OCI-LY7 (cell line): ENCODE data around the gene CCL1. TPM values are rescaled to one million over a fixed set of nuclear protein-coding genes. Genes with fewer than 3 reads are reported as not detected.

Experiments
- BruUV-seq: library from RNA; stranded (reverse); fragments of 400-500 nt; replicated peaks from 2 replicates; lab custom pipeline; 2021; lab: Mats Ljungman, UMichigan
- CTCF ChIA-PET: fragments of 300-600 bp; sonication (Branson Sonifier 250); formaldehyde crosslinking; loops from one replicate; lab custom pipeline; 2022; ENCODE audit warnings: antibody characterized with exemption; ENCODE audit not compliant: unreplicated experiment; lab: Charles Lee
- POLR2A ChIA-PET: fragments of 300-600 bp; sonication (Branson Sonifier 250); formaldehyde crosslinking; loops from one replicate; lab custom pipeline; 2022; ENCODE audit warnings: antibody characterized with exemption; lab: Charles Lee
- DNase-seq: peaks from one replicate; pipeline ENCODE4 v3.0.0-alpha.2; 2015; ENCODE audit warnings: low spot score
- H2AFZ ChIP-seq: fragments of 200-600 bp; sonication (generic), shearing (Covaris generic); 2 replicates; pipeline ENCODE4 v1.6.1; 2014; ENCODE audit warnings: mild to moderate bottlenecking, antibody characterized with exemption, low read length, moderate library complexity
- H3K27ac ChIP-seq: fragments of 200-600 bp; sonication (generic); 2 replicates; pipeline ENCODE4 v1.5.1; 2014; ENCODE audit warnings: mixed run types, low read depth, mild to moderate bottlenecking, moderate library complexity, low read length, inconsistent platforms; ENCODE audit not compliant: poor library complexity, severe bottlenecking
- H3K36me3 ChIP-seq: fragments of 200-600 bp; sonication (generic); 2 replicates; pipeline ENCODE4 v1.6.1; 2014; ENCODE audit warnings: mild to moderate bottlenecking, antibody characterized with exemption, low read length, moderate library complexity, mixed read lengths; ENCODE audit not compliant: insufficient read depth
- H3K4me1 ChIP-seq: fragments of 200-600 bp; sonication (generic); 2 replicates; pipeline ENCODE4 v1.5.1; 2014; ENCODE audit warnings: mild to moderate bottlenecking, low read length; ENCODE audit not compliant: insufficient read depth, poor library complexity, severe bottlenecking
- H3K4me2 ChIP-seq: fragments of 200-600 bp; sonication (generic); 2 replicates; pipeline ENCODE4 v1.6.1; 2014; ENCODE audit warnings: mild to moderate bottlenecking, low read length
- H3K4me3 ChIP-seq: fragments of 200-600 bp; sonication (generic); 2 replicates; pipeline ENCODE4 v1.5.1; 2014; ENCODE audit warnings: mild to moderate bottlenecking, low read depth, low read length; ENCODE audit not compliant: poor library complexity, severe bottlenecking
- H3K79me2 ChIP-seq: fragments of 200-600 bp; sonication (generic); 2 replicates; pipeline ENCODE4 v1.6.1; 2016; ENCODE audit warnings: low read depth, mild to moderate bottlenecking, low read length, moderate library complexity, mixed read lengths; ENCODE audit not compliant: insufficient read depth
- H3K9me2 ChIP-seq: fragments of 200-600 bp; sonication (generic); 2 replicates; pipeline ENCODE4 v1.6.1; 2016; ENCODE audit warnings: mild to moderate bottlenecking, low read length, mixed read lengths; ENCODE audit not compliant: insufficient read depth
- H3K9me3 ChIP-seq: fragments of 200-600 bp; sonication (generic); 2 replicates; pipeline ENCODE4 v1.6.1; 2014; ENCODE audit warnings: mild to moderate bottlenecking, mixed run types, low read length, mixed read lengths
- H4K20me1 ChIP-seq: fragments of 200-600 bp; sonication (generic); 2 replicates; pipeline ENCODE4 v1.6.1; 2014; ENCODE audit warnings: mild to moderate bottlenecking, antibody characterized with exemption, low read length, moderate library complexity, mixed read lengths; ENCODE audit not compliant: insufficient read depth
- CTCF ChIP-seq: fragments of 200-600 bp; sonication (generic); conservative IDR thresholded peaks from 2 replicates; pipeline ENCODE4 v1.5.1; 2014; ENCODE audit warnings: mild to moderate bottlenecking, antibody characterized with exemption, low read length, moderate library complexity, mixed read lengths
- EZH2phosphoT487 ChIP-seq: fragments of 200-600 bp; sonication (generic); IDR thresholded peaks from 2 replicates; pipeline ENCODE4 v1.6.1; 2018; ENCODE audit warnings: low read depth, borderline replicate concordance, mild to moderate bottlenecking, mixed run types, antibody characterized with exemption, low read length, moderate library complexity, mixed read lengths
- intact Hi-C: fragments of 100-400 bp; cut with micrococcal nuclease; formaldehyde crosslinking; loops from one replicate; pipeline ENCODE4 v1.10.0; 2022; ENCODE audit not compliant: unreplicated experiment
- total RNA-seq, 2 experiments: library from RNA; depleted of rRNA in 1 of 2; stranded (reverse); fragments of >200 nt in 1 of 2; shearing (Covaris generic) in 1 of 2; gene quantifications; 2 replicates each; pipeline ENCODE4 v1.2.3, GENCODE V29; 2014 to 2022

Gene CCL1
- total RNA-seq, 2 experiments from 2014 or later: not detected

GRCh38 chr17:34383216-34383615 lies 20.2 kb upstream of the CCL1 start:
- Histone ChIP-seq H3K4me3 (peak overlapping the region; percentile 25), H2AFZ (peak overlapping the region; percentile 77; the same call in 1 of the 2 replicates), H3K36me3 (no peaks in the 10 kb centered on the region), H3K9me2 (no peaks in the 10 kb centered on the region), H3K79me2 (no peaks in the 10 kb centered on the region), H3K4me1 (peaks cover 67% of the 10 kb centered on the region), H4K20me1 (no peaks in the 10 kb centered on the region), H3K9me3 (no peaks in the 10 kb centered on the region), H3K4me2 (peak overlapping the region; percentile 61), H3K27ac (peak overlapping the region; percentile 51)
- TF ChIP-seq CTCF (no peak), EZH2phosphoT487 (no peak)
- DNase-seq: no peak
- POLR2A ChIA-PET: interaction anchor here (2.8 to 3.2 kb wide), 2 partner anchors 10 to 11 kb away, joined by 9 to 16 read pairs; no protein-coding TSS in a partner anchor
- no TSS peak for BruUV-seq
- intact Hi-C loops: no loop called here
- CTCF ChIA-PET: interaction anchor here (1.2 to 2.0 kb wide), 3 partner anchors 8 to 12 kb away, joined by 3 to 8 read pairs (median 4); no protein-coding TSS in a partner anchor

DNA sequence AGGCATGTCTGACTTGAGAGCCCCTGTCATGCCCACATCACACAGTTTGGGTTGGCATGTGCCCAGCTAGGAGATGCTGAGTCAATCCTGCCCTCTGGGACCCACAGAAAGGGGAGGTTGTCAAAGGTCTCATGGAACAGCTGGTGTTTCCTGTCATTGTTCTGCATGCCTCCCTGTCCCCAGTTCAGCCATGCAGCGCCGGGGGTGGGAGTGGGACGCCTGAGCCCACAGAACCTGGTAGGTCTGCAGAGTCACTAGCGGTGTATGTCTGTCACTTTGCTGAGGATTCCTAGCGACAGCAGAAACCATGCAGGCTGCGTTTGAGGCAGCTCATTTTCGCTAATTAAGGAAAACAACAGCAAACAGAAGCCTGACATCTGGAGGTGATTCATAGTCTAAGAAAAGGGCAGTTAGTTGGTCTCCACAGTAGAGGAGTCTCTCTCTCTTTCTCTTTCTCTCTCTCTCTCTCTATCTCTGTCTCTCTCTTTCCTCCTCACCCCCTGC lies 19.6 kb upstream of the CCL1 start:
- peak overlapping the region; percentile 77; the same call in 1 of the 2 replicates for H2AFZ ChIP-seq
- H4K20me1 ChIP-seq: no peaks in the 10 kb centered on the region
- peak; percentile 41; the same call in 1 of the 2 replicates for TF ChIP-seq CTCF
- no peak for TF ChIP-seq EZH2phosphoT487
- H3K4me2 ChIP-seq: peak overlapping the region; percentile 61
- H3K4me1 ChIP-seq: peaks cover 67% of the 10 kb centered on the region
- no peaks in the 10 kb centered on the region for H3K36me3 ChIP-seq
- peak; percentile 63 for DNase-seq
- no TSS peak for BruUV-seq
- H3K79me2 ChIP-seq: no peaks in the 10 kb centered on the region
- CTCF ChIA-PET: interaction anchor here (0.6 to 2.0 kb wide), 4 partner anchors 8 to 31 kb away, joined by 3 to 8 read pairs (median 4); no protein-coding TSS in a partner anchor
- H3K4me3 ChIP-seq: peak overlapping the region; percentile 25
- intact Hi-C loops: no loop called here
- H3K9me3 ChIP-seq: no peaks in the 10 kb centered on the region
- peak overlapping the region; percentile 51 for H3K27ac ChIP-seq
- POLR2A ChIA-PET: interaction anchor here (0.6 to 3.2 kb wide), 5 partner anchors 10 to 18 kb away, joined by 3 to 16 read pairs (median 4); no protein-coding TSS in a partner anchor
- no peaks in the 10 kb centered on the region for H3K9me2 ChIP-seq

DNA sequence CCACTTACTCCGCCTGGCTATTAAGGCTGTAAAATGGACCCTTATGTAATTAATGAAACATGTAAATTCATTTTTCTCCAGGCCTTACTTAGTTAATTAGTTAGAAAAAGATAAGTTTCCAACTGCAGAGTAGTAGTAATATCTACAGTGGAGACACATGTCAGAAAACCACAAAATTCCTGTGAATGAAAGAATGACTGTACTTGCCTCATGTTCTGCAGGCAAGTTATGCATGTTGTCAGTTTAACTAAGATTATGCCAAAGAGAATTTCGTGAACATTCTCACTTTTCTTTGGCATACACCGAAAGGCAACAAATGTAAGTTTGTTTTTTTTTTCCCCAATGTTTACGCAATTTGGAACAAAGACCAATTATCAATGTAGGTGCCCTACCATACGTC lies 16.8 kb upstream of the CCL1 start:
- DNase-seq: no peak
- Histone ChIP-seq H3K9me3 (no peaks in the 10 kb centered on the region), H3K36me3 (no peaks in the 10 kb centered on the region), H3K4me1 (peaks cover 76% of the 10 kb centered on the region), H3K27ac (peak overlapping the region; percentile 87), H3K9me2 (no peaks in the 10 kb centered on the region), H4K20me1 (no peaks in the 10 kb centered on the region), H3K4me2 (peak overlapping the region; percentile 4; the same call in 1 of the 2 replicates), H3K4me3 (no peak overlapping the region), H3K79me2 (no peaks in the 10 kb centered on the region), H2AFZ (peak overlapping the region; percentile 83; the same call in 1 of the 2 replicates)
- POLR2A ChIA-PET: no interaction called here
- CTCF ChIA-PET: no interaction called here
- BruUV-seq: no TSS peak
- intact Hi-C loops: loop anchor here (2.0 kb wide), 1 partner anchor 15 kb away; no protein-coding TSS in a partner anchor
- TF ChIP-seq CTCF (no peak), EZH2phosphoT487 (no peak)
